ENCODE data around the gene CIAO3.

The CIAO3 gene

GRCh38 chr16:732936-733335, 7.9 kb downstream of the CIAO3 start:
- no peak overlapping the region for H3K27ac ChIP-seq (ENCODE audit: low read depth, low read length, severe bottlenecking)
- 91 to 92% methylated on average over 13 of the region's 13 CpGs for WGBS, 2 experiments (ENCODE audit: insufficient coverage in 2 of 2)
- H3K4me3 ChIP-seq (ENCODE audit: extremely low read depth, insufficient read depth, low read length, poor library complexity, severe bottlenecking): no peak overlapping the region
- H3K9me3 ChIP-seq (ENCODE audit: control insufficient read depth, low read length): no peaks in the 10 kb centered on the region
- H3K4me1 ChIP-seq (ENCODE audit: control insufficient read depth, insufficient read depth, low read length, poor library complexity, severe bottlenecking): no peaks in the 10 kb centered on the region
- peaks cover 50% of the 10 kb centered on the region for H3K36me3 ChIP-seq (ENCODE audit: control insufficient read depth, insufficient read depth, low read length)

DNA sequence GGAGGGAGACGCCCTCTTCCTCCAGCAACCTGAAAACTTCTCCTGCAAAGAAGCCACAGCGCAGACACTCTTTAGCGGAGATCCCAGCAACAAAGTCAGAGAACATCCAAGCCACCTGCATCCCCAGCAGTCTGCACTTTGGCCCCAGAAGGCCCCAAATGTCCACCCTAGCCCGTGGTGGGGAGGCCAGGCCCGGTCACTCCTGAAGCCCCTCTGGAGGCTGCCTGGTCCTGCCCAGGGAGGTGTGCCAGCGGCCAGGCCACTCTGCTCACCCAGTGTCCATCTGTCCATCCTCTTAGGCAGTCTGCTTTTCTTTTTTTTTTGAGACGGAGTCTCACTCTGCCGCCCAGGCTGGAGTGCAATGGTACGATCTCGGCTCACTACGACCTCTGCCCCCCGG, 8.5 kb downstream of the CIAO3 start:
- H3K4me1 ChIP-seq (ENCODE audit: control insufficient read depth, insufficient read depth, low read length, poor library complexity, severe bottlenecking): peaks cover 4% of the 10 kb centered on the region
- WGBS, 2 experiments (ENCODE audit: insufficient coverage in 2 of 2): 96 to 97% methylated on average over 11 to 12 of the region's 12 CpGs
- H3K9me3 ChIP-seq (ENCODE audit: control insufficient read depth, low read length): no peaks in the 10 kb centered on the region
- H3K36me3 ChIP-seq (ENCODE audit: control insufficient read depth, insufficient read depth, low read length): peaks cover 44% of the 10 kb centered on the region
- H3K4me3 ChIP-seq (ENCODE audit: extremely low read depth, insufficient read depth, low read length, poor library complexity, severe bottlenecking): no peak overlapping the region
- H3K27ac ChIP-seq (ENCODE audit: low read depth, low read length, severe bottlenecking): no peak overlapping the region

DNA sequence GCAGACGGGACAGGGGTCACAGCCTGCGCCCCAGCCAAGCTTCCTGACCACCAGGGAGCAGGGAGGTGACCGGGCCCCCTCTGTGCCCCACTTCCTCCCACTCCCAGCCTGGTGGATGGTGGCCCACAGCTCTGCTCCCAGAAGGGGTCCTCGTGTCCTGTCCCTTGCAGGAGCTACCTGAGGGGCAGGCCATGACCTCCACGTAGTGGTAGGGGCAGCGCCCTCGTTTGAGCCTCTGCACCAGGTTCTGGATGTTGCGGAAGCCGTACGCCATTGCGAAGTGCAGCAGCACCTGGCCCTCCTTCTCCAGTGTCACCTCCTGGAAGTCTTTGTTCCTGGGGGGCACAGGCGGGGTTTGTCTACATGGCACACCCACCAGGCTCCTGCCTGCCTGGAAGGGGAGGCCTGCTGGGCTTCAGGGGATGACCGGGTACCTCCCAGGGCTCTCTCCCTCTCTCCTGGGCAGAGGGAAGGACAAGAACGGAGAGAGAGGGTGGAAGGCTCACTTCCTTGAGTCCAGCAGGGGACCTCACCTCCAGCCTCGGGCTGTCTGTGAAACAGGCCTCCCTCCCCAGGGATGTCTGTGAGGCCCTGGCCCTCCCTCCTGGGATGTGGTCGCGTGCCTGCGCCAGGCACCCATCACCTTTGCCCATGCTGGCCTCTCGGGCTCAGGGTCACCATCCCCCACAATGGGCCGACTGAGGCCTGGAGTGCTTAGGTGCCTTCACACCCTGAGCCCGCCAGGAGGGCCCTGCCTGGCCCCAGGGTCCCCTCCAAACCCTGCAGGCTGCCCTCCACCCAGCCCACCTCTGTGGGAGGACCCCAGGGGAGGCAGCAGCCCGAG, 9.9 kb downstream of the CIAO3 start:
- H3K36me3 ChIP-seq (ENCODE audit: control insufficient read depth, insufficient read depth, low read length): peaks cover 31% of the 10 kb centered on the region
- WGBS, 2 experiments (ENCODE audit: insufficient coverage in 2 of 2): 88 to 93% methylated on average over 18 to 19 of the region's 22 CpGs
- peaks cover 4% of the 10 kb centered on the region for H3K4me1 ChIP-seq (ENCODE audit: control insufficient read depth, insufficient read depth, low read length, poor library complexity, severe bottlenecking)
- no peak overlapping the region for H3K4me3 ChIP-seq (ENCODE audit: extremely low read depth, insufficient read depth, low read length, poor library complexity, severe bottlenecking)
- H3K9me3 ChIP-seq (ENCODE audit: control insufficient read depth, low read length): no peaks in the 10 kb centered on the region
- H3K27ac ChIP-seq (ENCODE audit: low read depth, low read length, severe bottlenecking): no peak overlapping the region

DNA sequence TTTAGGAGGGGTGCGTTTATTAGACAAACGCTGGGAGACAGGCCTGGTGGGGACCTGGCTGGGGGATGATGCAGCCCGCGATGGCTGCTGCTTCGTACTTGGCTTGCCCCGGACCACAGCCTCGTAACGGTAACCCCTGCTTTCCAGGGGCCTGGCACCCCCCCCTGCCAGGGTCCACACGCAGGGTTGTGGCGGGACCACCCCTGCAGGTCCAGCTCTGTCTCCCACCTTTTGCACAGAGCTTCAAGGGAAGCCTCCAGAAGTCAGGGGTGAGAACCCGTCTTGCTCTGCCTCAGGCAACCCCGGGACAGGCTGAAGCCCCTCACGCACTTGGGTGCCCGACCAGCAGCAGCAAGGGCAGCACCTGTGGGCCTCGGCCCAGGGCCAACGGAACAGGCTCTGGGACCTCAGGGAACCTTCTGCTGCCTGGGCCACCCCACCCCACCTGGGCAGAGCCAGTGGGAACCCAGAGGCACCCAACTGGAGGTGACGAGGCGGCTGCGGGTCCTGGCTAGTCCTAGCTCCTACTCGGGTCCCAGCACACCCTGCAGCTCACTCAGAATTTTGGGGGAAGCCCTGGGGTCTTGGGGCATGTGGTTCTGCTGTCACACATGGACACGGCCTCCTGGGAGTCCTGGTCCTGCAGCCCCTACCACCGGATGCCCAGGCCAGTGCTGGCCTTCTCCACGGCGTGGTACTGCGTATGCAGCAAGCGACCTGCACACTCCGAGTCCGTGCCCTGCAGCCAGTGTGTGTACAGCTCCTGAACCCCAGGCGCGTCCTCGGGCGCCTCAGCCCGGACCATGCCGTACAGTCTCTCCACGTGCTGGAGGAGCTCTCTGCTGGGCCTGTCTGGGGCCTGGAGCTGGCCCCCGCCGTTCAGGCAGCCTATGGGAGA, 10.8 kb downstream of the CIAO3 start:
- H3K4me3 ChIP-seq (ENCODE audit: extremely low read depth, insufficient read depth, low read length, poor library complexity, severe bottlenecking): no peak overlapping the region
- 93% methylated on average over 35 to 37 of the region's 37 CpGs for WGBS, 2 experiments (ENCODE audit: insufficient coverage in 2 of 2)
- no peaks in the 10 kb centered on the region for H3K9me3 ChIP-seq (ENCODE audit: control insufficient read depth, low read length)
- peaks cover 24% of the 10 kb centered on the region for H3K36me3 ChIP-seq (ENCODE audit: control insufficient read depth, insufficient read depth, low read length)
- no peak overlapping the region for H3K27ac ChIP-seq (ENCODE audit: low read depth, low read length, severe bottlenecking)
- peaks cover 4% of the 10 kb centered on the region for H3K4me1 ChIP-seq (ENCODE audit: control insufficient read depth, insufficient read depth, low read length, poor library complexity, severe bottlenecking)

DNA sequence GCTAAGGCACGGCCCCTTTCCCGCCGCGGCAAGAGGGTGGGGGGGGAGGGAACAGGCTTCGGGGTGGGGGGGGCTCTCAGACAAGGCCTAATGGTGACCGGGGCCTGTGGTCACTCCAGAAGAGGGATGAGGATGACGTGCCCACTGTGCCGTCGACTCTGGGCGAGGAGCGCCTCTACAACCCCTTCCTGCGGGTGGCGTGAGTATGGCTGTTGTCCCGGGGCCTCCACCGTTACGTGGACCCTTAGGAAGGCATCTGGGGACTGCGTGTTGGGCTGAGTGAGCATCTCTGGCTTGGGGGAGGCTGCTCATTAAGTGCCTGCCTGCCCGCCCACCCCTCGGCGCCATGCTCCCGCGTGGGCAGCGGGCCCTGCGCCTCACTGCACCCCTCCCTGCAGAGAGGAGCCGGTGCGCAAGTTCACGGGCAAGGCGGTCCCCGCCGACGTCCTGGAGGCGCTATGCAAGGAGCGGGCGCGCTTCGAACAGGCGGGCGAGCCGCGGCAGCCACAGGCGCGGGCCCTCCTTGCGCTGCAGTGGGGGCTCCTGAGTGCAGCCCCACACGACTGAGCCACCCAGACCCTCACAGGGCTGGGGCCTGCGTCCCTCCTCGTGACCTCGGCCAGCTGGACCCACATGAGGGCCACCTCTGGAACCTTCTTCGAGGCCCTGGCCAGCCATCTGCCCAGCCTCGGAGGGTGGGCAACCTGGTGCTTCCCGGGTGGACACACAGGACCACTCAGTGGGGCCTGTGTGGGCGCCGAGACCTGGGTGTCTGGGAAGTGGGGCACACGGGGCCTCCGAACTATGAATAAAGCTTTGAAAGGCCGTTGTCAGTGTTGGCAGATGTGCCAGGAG, 11.7 kb downstream of the CIAO3 start:
- no peak overlapping the region for H3K4me3 ChIP-seq (ENCODE audit: extremely low read depth, insufficient read depth, low read length, poor library complexity, severe bottlenecking)
- WGBS, 2 experiments (ENCODE audit: insufficient coverage in 2 of 2): 83 to 86% methylated on average over 46 to 52 of the region's 55 CpGs
- H3K9me3 ChIP-seq (ENCODE audit: control insufficient read depth, low read length): no peaks in the 10 kb centered on the region
- H3K36me3 ChIP-seq (ENCODE audit: control insufficient read depth, insufficient read depth, low read length): peaks cover 24% of the 10 kb centered on the region
- no peak overlapping the region for H3K27ac ChIP-seq (ENCODE audit: low read depth, low read length, severe bottlenecking)
- peaks cover 4% of the 10 kb centered on the region for H3K4me1 ChIP-seq (ENCODE audit: control insufficient read depth, insufficient read depth, low read length, poor library complexity, severe bottlenecking)

DNA sequence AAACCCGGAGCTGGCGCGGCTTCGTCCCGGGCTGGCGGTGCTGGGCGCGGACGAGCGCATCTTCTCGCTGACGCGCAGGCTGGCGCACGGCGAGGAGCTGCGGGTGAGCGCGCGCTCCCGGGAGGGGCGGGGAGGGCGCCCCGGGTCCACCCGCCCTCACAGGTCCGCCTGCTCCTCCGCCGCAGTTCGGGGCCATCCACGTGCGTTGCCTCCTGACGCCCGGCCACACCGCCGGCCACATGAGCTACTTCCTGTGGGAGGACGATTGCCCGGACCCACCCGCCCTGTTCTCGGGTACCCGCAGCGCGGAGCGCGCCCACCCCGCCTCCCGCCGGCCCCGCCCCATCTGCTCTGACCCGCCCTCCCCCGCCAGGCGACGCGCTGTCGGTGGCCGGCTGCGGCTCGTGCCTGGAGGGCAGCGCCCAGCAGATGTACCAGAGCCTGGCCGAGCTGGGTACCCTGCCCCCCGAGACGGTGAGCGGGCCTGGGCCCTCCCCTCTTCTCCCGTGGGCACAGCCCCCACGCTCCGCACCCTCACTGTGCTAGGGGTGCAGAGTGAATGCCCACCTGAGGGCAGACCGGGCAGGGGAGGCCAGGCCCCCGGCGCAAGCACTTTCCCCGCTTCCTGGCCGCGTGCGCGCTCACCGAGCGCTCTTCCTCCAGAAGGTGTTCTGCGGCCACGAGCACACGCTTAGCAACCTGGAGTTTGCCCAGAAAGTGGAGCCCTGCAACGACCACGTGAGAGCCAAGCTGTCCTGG, 12.5 kb downstream of the CIAO3 start:
- Histone ChIP-seq H3K27ac (ENCODE audit: low read depth, low read length, severe bottlenecking) (no peak overlapping the region), H3K9me3 (ENCODE audit: control insufficient read depth, low read length) (no peaks in the 10 kb centered on the region), H3K36me3 (ENCODE audit: control insufficient read depth, insufficient read depth, low read length) (peaks cover 19% of the 10 kb centered on the region), H3K4me3 (ENCODE audit: extremely low read depth, insufficient read depth, low read length, poor library complexity, severe bottlenecking) (peak overlapping the region; percentile 58), H3K4me1 (ENCODE audit: control insufficient read depth, insufficient read depth, low read length, poor library complexity, severe bottlenecking) (peaks cover 4% of the 10 kb centered on the region)
- 3% methylated on average over 57 to 61 of the region's 80 CpGs for WGBS, 2 experiments (ENCODE audit: insufficient coverage in 2 of 2)

DNA sequence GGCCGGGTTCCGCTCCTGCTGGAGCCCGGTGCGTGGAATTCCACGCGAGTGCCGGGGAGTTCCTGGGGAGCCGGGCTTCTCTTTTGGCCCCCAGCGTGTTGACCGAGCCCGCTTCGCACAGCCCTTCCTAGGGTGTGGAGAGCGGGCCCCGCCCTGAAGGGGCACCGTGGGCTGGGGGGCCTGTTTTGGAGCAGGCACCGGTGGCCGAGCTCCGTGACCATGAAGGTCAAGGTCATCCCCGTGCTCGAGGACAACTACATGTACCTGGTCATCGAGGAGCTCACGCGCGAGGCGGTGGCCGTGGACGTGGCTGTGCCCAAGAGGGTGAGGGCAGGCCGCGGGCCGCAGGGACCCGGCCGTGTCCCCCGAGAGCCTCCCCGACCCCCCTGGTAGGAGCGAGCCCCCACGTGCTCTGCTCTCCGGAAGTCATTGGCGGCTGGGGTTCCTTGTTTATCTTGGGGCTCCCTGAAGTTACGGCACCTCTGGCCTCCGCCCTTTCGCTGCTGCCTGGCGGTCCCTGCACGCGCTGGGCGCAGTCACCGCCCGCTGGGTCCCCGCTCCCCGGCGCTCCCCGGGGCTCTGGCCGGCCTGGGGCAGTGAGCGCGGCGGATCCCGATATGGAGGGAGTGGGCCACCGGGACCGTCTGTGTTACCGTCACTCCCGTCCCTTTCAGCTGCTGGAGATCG, 13.4 kb downstream of the CIAO3 start:
- peaks cover 4% of the 10 kb centered on the region for H3K4me1 ChIP-seq (ENCODE audit: control insufficient read depth, insufficient read depth, low read length, poor library complexity, severe bottlenecking)
- peak overlapping the region; percentile 58 for H3K4me3 ChIP-seq (ENCODE audit: extremely low read depth, insufficient read depth, low read length, poor library complexity, severe bottlenecking)
- H3K9me3 ChIP-seq (ENCODE audit: control insufficient read depth, low read length): no peaks in the 10 kb centered on the region
- peaks cover 15% of the 10 kb centered on the region for H3K36me3 ChIP-seq (ENCODE audit: control insufficient read depth, insufficient read depth, low read length)
- no peak overlapping the region for H3K27ac ChIP-seq (ENCODE audit: low read depth, low read length, severe bottlenecking)
- 3% methylated on average over 47 to 58 of the region's 61 CpGs for WGBS, 2 experiments (ENCODE audit: insufficient coverage in 2 of 2)

DNA sequence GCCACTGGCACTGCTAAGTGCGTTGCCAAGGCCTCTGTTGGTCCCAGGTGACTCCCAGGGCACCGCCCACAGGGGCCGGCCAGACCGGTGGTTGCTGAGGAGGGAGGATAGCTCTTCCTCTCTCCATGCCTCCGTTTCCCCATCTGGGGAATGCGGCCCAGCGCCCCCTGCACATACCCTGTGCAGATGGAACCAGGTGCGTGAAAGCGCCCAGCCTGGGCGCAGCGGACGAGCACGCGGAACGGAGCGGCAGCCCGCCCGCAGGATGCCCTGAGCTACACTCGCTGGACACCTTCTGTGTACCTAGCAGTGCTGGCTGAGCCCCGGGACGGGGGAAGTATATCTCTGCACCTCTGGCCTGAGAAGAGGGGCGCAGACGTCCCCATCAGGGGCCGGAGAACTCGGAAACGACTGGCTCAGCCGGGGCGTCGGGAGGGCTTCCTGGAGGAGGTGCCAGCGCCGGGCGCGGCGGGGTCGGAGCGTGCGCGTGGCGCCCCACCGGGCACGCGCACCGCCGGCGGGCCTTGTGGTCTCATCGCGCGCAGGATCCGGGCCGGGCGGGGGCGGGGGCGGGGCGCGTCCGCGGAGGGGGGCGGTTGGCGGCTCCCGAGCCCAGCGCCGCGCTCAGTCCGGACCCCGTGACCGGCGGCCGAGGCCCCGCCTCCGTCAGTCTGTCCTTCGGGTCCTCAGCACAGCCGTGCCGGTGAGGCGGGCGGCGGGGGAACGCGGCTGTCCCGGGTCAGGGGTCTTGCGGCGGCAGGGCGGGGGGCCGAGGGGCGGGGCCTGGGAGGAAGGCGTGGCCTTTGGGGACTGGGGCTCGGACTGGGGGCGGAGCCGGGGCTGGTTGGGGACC, 14.1 kb downstream of the CIAO3 start, which contains the start of the genes CCDC78 and HAGHL:
Gene CCDC78, minus strand, starts transcription at position 6 of the 853 bp plus-strand sequence. CDS start 76 bp downstream, outside the sequence.
Gene HAGHL, plus strand, starts transcription at position 669 of the 853 bp plus-strand sequence. CDS start 404 bp downstream, outside the sequence.
- Histone ChIP-seq H3K9me3 (ENCODE audit: control insufficient read depth, low read length) (no peaks in the 10 kb centered on the region), H3K27ac (ENCODE audit: low read depth, low read length, severe bottlenecking) (no peak within 1 kb of the TSS), H3K36me3 (ENCODE audit: control insufficient read depth, insufficient read depth, low read length) (peaks cover 14% of the 10 kb centered on the region), H3K4me1 (ENCODE audit: control insufficient read depth, insufficient read depth, low read length, poor library complexity, severe bottlenecking) (peaks cover 4% of the 10 kb centered on the region), H3K4me3 (ENCODE audit: extremely low read depth, insufficient read depth, low read length, poor library complexity, severe bottlenecking) (peak within 1 kb of the TSS; percentile 58)
- WGBS, 2 experiments (ENCODE audit: insufficient coverage in 2 of 2): 3 to 4% methylated on average over 62 to 76 of the region's 88 CpGs

GRCh38 chr16:726188-726437, 14.7 kb downstream of the CIAO3 start:
- Histone ChIP-seq H3K4me1 (ENCODE audit: control insufficient read depth, insufficient read depth, low read length, poor library complexity, severe bottlenecking) (peaks cover 4% of the 10 kb centered on the region), H3K9me3 (ENCODE audit: control insufficient read depth, low read length) (no peaks in the 10 kb centered on the region), H3K4me3 (ENCODE audit: extremely low read depth, insufficient read depth, low read length, poor library complexity, severe bottlenecking) (no peak overlapping the region), H3K36me3 (ENCODE audit: control insufficient read depth, insufficient read depth, low read length) (peaks cover 9% of the 10 kb centered on the region), H3K27ac (ENCODE audit: low read depth, low read length, severe bottlenecking) (no peak overlapping the region)
- 41 to 50% methylated on average over 7 to 9 of the region's 9 CpGs for WGBS, 2 experiments (ENCODE audit: insufficient coverage in 2 of 2)

All from mesodermal cell (in vitro differentiated cells).